Ovary (tissue), 9 donors: ENCODE measurements around the gene CHCHD6. TPM values are rescaled to one million over a fixed set of nuclear protein-coding genes. Genes with fewer than 3 reads are reported as not detected.

ENCODE experiments used
- DNase-seq, 5 donors: peaks; one replicate each; pipeline ENCODE4 v3.0.0-alpha.2; 2019 to 2020
- H3K27ac ChIP-seq, 2 donors: fragments of 200-600 bp; one replicate each; pipeline versions ENCODE4 v1.5.1 to v1.8.0; 2019 to 2022
- H3K27me3 ChIP-seq: fragments of 200-600 bp; one replicate; pipeline ENCODE4 v1.8.0; 2022
- H3K36me3 ChIP-seq: fragments of 200-600 bp; sonication (generic); one replicate; pipeline ENCODE4 v1.5.1; 2019
- H3K4me1 ChIP-seq: one replicate; pipeline ENCODE4 v1.8.1; 2013; ENCODE audit warnings: mild to moderate bottlenecking, moderate library complexity; ENCODE audit not compliant: insufficient read depth
- H3K4me3 ChIP-seq: fragments of 200-600 bp; sonication (generic); one replicate; pipeline ENCODE4 v1.5.1; 2017
- H3K9me3 ChIP-seq, 2 donors: fragments of 200-600 bp in 1 of 2; sonication (generic) in 1 of 2; one replicate each; pipeline versions ENCODE4 v1.5.1 to v1.8.1; 2013 to 2019; ENCODE audit warnings: mild to moderate bottlenecking in 1 of 2, moderate library complexity in 1 of 2
- CTCF ChIP-seq, 3 donors: fragments of 450-650 bp in 2 of 3; fragments of 200-600 bp in 1 of 3; IDR thresholded peaks; one replicate each; pipeline versions ENCODE4 v1.5.1 to v1.8.0; 2016 to 2022; ENCODE audit warnings: antibody characterized with exemption in 3 of 3, mild to moderate bottlenecking in 1 of 3
- EP300 ChIP-seq: sonication (generic); formaldehyde crosslinking; IDR thresholded peaks from one replicate; pipeline ENCODE4 v1.6.1; 2017; ENCODE audit warnings: antibody characterized with exemption
- POLR2A ChIP-seq: fragments of 450-650 bp; IDR thresholded peaks from one replicate; pipeline ENCODE4 v1.6.1; 2017; ENCODE audit warnings: antibody characterized with exemption, mild to moderate bottlenecking, moderate library complexity
- WGBS, 3 donors: extraction: QIAGEN DNeasy Blood & Tissue Kit in 1 of 3; methylation state at CpG; one replicate each; pipeline versions ENCODE4 v1.1.5 to v1.1.7; 2013 to 2017; 5-methylcytosine and 5-hydroxymethylcytosine counted together
- intact Hi-C, 4 donors: fragments of 100-400 bp; cut with DNase I; formaldehyde crosslinking; loops; one replicate each; pipeline versions ENCODE4 v1.11.0 to v1.15.1; 2022 to 2023
- polyA plus RNA-seq, 2 donors: library from polyadenylated mRNA; stranded (reverse); fragments of 200-250 nt in 1 of 2; fragments of 350-450 nt in 1 of 2; fragmentation: Illumina TruSeq in 1 of 2; extraction: RNeasy Lipid Tissue Mini Kit (QIAGEN cat#74804) in 1 of 2; gene quantifications; one replicate each; pipeline ENCODE4 v1.2.3, GENCODE V29; 2013 to 2014
- total RNA-seq, 7 donors: library from RNA; depleted of rRNA in 2 of 7; stranded (reverse); fragments of >200 nt in 2 of 7; fragmentation: NEBNext Ultra II Directional in 3 of 7; extraction: Animal tissue kit (Norgen Biotek cat#: 25700) in 3 of 7; gene quantifications; one replicate each; pipeline versions ENCODE4 v1.1.0 to v1.2.4, GENCODE V29; 2016 to 2023
- donor health status: DM: no; HTN: no; CAD: no; lungs with moderate emphysema.
- donor health status: DM: no; HTN: no; CAD: no.
- donor health status: Bipolar disorder and iron deficiency.
- donor health status: DM: yes; HTN: yes; CAD: no.
- donor health status: DM: no; HTN: no; CAD: no.
- donor health status: DM: yes; HTN: yes; CAD: no.

The CHCHD6 gene
- total and polyA plus RNA-seq, 9 donors = 8.5 to 24.6 (median 19.5) TPM

DNA sequence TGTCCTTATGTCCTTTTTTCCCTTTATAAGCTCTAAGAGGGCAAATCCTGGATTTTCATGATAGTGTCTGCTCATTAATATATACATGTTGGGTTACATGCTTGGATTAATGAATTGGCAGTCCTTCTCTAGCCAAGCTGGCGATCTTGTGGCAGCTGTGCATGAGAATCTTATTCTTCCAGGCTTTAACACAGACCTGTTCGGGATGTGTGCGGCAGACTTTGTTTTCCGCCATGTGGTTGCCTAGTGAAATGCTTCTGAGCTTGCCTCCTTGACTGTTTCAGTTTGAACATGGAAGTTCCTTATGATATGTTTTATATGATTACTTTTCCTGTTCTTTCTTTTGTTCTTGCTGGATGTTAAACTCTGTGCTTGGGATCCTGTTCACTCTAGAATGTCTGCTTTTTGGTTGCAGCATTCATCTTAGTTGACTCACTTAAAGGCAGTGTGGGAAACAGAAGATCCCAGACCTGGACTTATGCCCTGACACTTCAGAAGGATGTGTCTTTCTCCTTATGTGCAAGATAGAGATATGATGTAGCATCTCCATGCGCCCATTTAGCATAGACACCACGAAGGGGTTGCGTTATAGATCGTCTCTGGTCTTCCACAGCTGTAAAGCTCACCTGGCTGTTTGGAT lies 7.2 kb downstream of the CHCHD6 start:
- no peak for DNase-seq
- no peaks in the 10 kb centered on the region for H3K36me3 ChIP-seq
- H3K27me3 ChIP-seq = no peaks in the 10 kb centered on the region
- 94 to 97% (median 96%) methylated on average over 8 of the region's 8 CpGs for WGBS, 3 donors
- intact Hi-C loops = no loop called here
- no peaks in the 10 kb centered on the region for H3K9me3 ChIP-seq
- H3K4me3 ChIP-seq = no peak overlapping the region
- H3K27ac ChIP-seq = no peak overlapping the region
- H3K4me1 ChIP-seq = no peaks in the 10 kb centered on the region
- TF ChIP-seq CTCF (IDR thresholded peaks at IDR 0.05) = no peak
- no peak for TF ChIP-seq EP300
- no peak for TF ChIP-seq POLR2A

DNA sequence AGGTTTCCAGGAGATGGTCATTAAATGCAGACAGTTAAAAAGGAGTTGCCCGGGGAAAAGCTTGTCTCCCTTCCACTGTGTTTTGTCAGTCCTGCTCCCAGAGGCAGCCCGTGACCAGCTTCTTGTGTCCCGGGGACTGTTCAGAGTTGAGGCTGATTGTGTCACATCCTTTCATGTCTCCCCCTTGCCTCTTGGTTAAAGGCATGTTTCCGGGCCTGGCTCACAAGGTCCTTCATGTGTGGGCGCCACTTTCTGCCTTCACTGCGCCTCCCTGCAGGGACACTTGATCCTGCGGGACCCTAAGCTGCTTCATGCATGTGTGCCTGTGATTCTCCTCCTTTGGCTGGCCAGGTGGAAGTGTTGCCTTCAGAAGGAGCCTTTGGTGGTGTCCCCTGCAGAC lies 9.2 kb downstream of the CHCHD6 start:
- 94 to 96% (median 95%) methylated on average over 7 of the region's 7 CpGs for WGBS, 3 donors
- intact Hi-C loops = no loop called here
- no peak for TF ChIP-seq CTCF (IDR thresholded peaks at IDR 0.05)
- TF ChIP-seq POLR2A = no peak
- TF ChIP-seq EP300 = no peak
- H3K4me1 ChIP-seq = no peaks in the 10 kb centered on the region
- H3K27ac ChIP-seq = no peak overlapping the region
- no peaks in the 10 kb centered on the region for H3K9me3 ChIP-seq
- no peaks in the 10 kb centered on the region for H3K27me3 ChIP-seq
- DNase-seq = no peak
- no peak overlapping the region for H3K4me3 ChIP-seq
- no peaks in the 10 kb centered on the region for H3K36me3 ChIP-seq

DNA sequence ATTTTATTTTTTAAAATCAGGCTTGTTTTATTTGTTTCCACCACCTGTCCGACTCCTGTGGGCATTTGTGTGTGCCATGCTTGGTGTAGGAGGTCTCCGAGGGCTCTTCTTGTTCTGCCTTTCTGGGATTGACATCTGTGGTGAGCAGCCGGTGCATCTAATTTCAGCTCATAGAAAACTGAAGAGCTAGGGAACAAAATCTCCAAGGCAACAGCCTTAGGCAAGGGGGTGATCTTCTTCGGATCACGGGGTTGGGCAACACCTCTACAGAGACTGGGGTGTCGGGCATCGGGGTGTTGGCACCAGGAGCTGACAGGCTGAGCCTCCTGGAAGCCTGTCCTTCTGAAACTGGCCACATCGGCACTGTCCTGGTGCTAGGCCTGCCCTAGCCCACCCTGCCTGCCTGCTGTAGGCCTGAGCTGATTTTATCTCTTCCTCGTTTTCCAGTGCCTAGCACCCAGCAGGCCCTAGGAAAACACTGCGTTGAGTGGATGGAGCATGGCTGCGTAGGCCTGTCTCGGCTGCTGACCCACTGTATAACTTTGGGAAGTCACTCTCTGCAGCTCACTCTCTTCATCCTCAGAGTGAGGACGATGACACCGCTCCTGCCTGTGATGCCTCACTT lies 10.3 kb downstream of the CHCHD6 start:
- no peaks in the 10 kb centered on the region for H3K36me3 ChIP-seq
- no peak overlapping the region for H3K4me3 ChIP-seq
- intact Hi-C loops = no loop called here
- H3K9me3 ChIP-seq = no peaks in the 10 kb centered on the region
- no peak for DNase-seq
- 93 to 95% (median 94%) methylated on average over 14 of the region's 14 CpGs for WGBS, 3 donors
- H3K4me1 ChIP-seq = no peaks in the 10 kb centered on the region
- no peak for TF ChIP-seq EP300
- no peaks in the 10 kb centered on the region for H3K27me3 ChIP-seq
- no peak overlapping the region for H3K27ac ChIP-seq

GRCh38 chr3:126714921-126715320 lies 10.9 kb downstream of the CHCHD6 start:
- intact Hi-C loops = no loop called here
- Histone ChIP-seq H3K9me3 (no peaks in the 10 kb centered on the region), H3K4me1 (no peaks in the 10 kb centered on the region), H3K4me3 (no peak overlapping the region), H3K36me3 (no peaks in the 10 kb centered on the region), H3K27me3 (no peaks in the 10 kb centered on the region), H3K27ac (no peak overlapping the region)
- no peak for TF ChIP-seq CTCF (IDR thresholded peaks at IDR 0.05)
- 76 to 84% (median 80%) methylated on average over 6 of the region's 6 CpGs for WGBS, 3 donors
- no peak for DNase-seq

- 73 to 83% (median 83%) methylated on average over 1 of the region's 1 CpG for WGBS, 3 donors
Observed at GRCh38 chr3:126715432-126715831, 11.4 kb downstream of the CHCHD6 start.

More at GRCh38 chr3:126715432-126715831, 11.4 kb downstream of the CHCHD6 start:
- DNase-seq = no peak
- Histone ChIP-seq H3K27ac (no peak overlapping the region), H3K4me3 (no peak overlapping the region), H3K27me3 (no peaks in the 10 kb centered on the region), H3K36me3 (no peaks in the 10 kb centered on the region), H3K4me1 (no peaks in the 10 kb centered on the region), H3K9me3 (no peaks in the 10 kb centered on the region)
- TF ChIP-seq EP300 (no peak), POLR2A (no peak), CTCF (IDR thresholded peaks at IDR 0.05) (no peak)
- intact Hi-C loops = no loop called here
